Kidney (tissue), 14 donors: ENCODE measurements around the gene RAD51B. TPM values are rescaled to one million over a fixed set of nuclear protein-coding genes. Genes with fewer than 3 reads are reported as not detected.

ENCODE experiments used
- DNase-seq, 5 donors: peaks; one replicate each; pipeline ENCODE4 v3.0.0-alpha.2; 2013 to 2020
- FAIRE-seq: peaks from 2 replicates; lab custom pipeline; 2012; peaks lifted over from hg19 to GRCh38; lab: Jason Lieb, UNC
- H3K27ac ChIP-seq, 2 donors: one replicate each; pipeline ENCODE4 v1.7.0; 2013; ENCODE audit warnings: low read depth in 2 of 2, low read length in 2 of 2, inconsistent platforms in 1 of 2
- H3K27me3 ChIP-seq: one replicate; pipeline ENCODE4 v1.7.1; 2013; ENCODE audit warnings: low read length, inconsistent platforms; ENCODE audit not compliant: control insufficient read depth, insufficient read depth
- H3K36me3 ChIP-seq, 3 donors: one replicate each; pipeline versions ENCODE4 v1.7.0 to v1.7.1; 2013; ENCODE audit warnings: low read length in 3 of 3, control low read depth in 1 of 3, inconsistent platforms in 1 of 3; ENCODE audit not compliant: insufficient read depth in 3 of 3, control insufficient read depth in 2 of 3
- H3K4me1 ChIP-seq, 3 donors: one replicate each; pipeline versions ENCODE4 v1.7.0 to v1.7.1; 2013; ENCODE audit warnings: low read length in 3 of 3, inconsistent platforms in 1 of 3, low read depth in 1 of 3; ENCODE audit not compliant: control insufficient read depth in 2 of 3, insufficient read depth in 2 of 3
- H3K4me3 ChIP-seq, 3 donors: one replicate each; pipeline versions ENCODE4 v1.7.0 to v1.8.1; 2013; ENCODE audit warnings: low read length in 3 of 3, control low read depth in 1 of 3, inconsistent platforms in 1 of 3
- H3K9ac ChIP-seq, 3 donors: one replicate each; pipeline versions ENCODE4 v1.7.0 to v1.7.1; 2013; ENCODE audit warnings: low read length in 3 of 3, control low read depth in 1 of 3, inconsistent platforms in 1 of 3
- H3K9me3 ChIP-seq, 3 donors: one replicate each; pipeline versions ENCODE4 v1.7.0 to v1.7.1; 2013; ENCODE audit warnings: low read length in 3 of 3, control low read depth in 1 of 3, inconsistent platforms in 1 of 3; ENCODE audit not compliant: control insufficient read depth in 2 of 3, insufficient read depth in 1 of 3
- CTCF ChIP-seq: IDR thresholded peaks from 3 replicates; pipeline ENCODE4 v1.5.1; 2012; ENCODE audit warnings: mild to moderate bottlenecking, moderate library complexity, borderline replicate concordance; ENCODE audit not compliant: insufficient read depth; ENCODE audit errors: extremely low read depth
- intact Hi-C: fragments of 100-400 bp; cut with DNase I; formaldehyde crosslinking; loops from one replicate; pipeline ENCODE4 v1.11.1; 2022
- polyA plus RNA-seq: library from polyadenylated mRNA; stranded (reverse); fragments of 350-450 nt; fragmentation: Illumina TruSeq; extraction: RNeasy Lipid Tissue Mini Kit (QIAGEN cat#74804); gene quantifications from one replicate; pipeline ENCODE4 v1.2.3, GENCODE V29; 2014; ENCODE audit warnings: low read depth, low replicate concordance; ENCODE audit not compliant: insufficient read depth
- total RNA-seq: library from RNA; stranded (reverse); fragmentation: NEBNext Ultra II Directional; extraction: Animal tissue kit (Norgen Biotek cat#: 25700); gene quantifications from one replicate; pipeline ENCODE4 v1.2.1, GENCODE V29; 2021
- donor health status: control.
- donor health status: control.
- donor health status: control.
- donor health status: control.
- donor health status: control.
- donor health status: DM: yes; HTN: yes; CAD: no.
- donor health status: Normal renal cell carcinoma (clear cell type).

RAD51B gene
- total and polyA plus RNA-seq, 2 donors from 2014 or later, result 6.9 to 18.0 TPM

GRCh38 chr14:68589447-68590200, 770.0 kb downstream of the RAD51B start:
- intact Hi-C loops, result no loop called here
- Histone ChIP-seq H3K9ac (no peak overlapping the region), H3K36me3 (no peaks in the 10 kb centered on the region), H3K4me3 (no peak overlapping the region), H3K27me3 (no peaks in the 10 kb centered on the region), H3K9me3 (no peaks in the 10 kb centered on the region), H3K4me1 (peaks cover 2 to 9% (median 4%) of the 10 kb centered on the region in 3 donors), H3K27ac (peak overlapping the region; percentile 54)
- peak; percentile 85 to 97 (median 87) for DNase-seq
- TF ChIP-seq CTCF, result no peak
- no peak for FAIRE-seq

- Histone ChIP-seq H3K9ac (no peak overlapping the region), H3K36me3 (no peaks in the 10 kb centered on the region), H3K4me3 (no peak overlapping the region), H3K27ac (peak overlapping the region; percentile 20 to 54), H3K4me1 (peaks cover 2 to 10% (median 4%) of the 10 kb centered on the region in 3 donors), H3K9me3 (no peaks in the 10 kb centered on the region), H3K27me3 (no peaks in the 10 kb centered on the region)
- intact Hi-C loops, result no loop called here
- FAIRE-seq (no peak), DNase-seq (no peak)
- no peak for TF ChIP-seq CTCF
Observed at GRCh38 chr14:68590201-68590522, 770.6 kb downstream of the RAD51B start.

DNA sequence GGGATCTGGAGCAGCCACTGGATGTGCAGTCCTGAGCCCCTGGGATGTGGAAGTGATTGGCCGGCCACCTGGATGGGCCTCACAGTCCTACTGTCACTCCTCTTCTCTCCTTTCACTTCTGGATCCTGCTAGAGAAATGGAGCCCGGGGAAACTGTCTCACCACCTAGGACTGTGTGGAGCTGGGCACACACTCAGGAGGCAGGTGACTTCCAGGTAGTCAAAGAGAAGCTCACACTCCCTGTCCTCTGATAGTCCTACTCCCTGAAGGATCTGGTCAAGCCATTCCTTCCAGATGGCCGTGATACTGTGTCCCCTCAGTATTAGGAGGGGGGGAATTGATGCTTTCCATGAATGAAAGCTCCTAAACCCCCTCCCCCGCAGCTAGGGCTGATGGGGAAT, 772.2 kb downstream of the RAD51B start:
- FAIRE-seq (no peak), DNase-seq (no peak)
- peaks cover 2 to 11% (median 4%) of the 10 kb centered on the region in 3 donors for H3K4me1 ChIP-seq
- H3K27me3 ChIP-seq, result no peaks in the 10 kb centered on the region
- no peaks in the 10 kb centered on the region for H3K9me3 ChIP-seq
- H3K36me3 ChIP-seq, result no peaks in the 10 kb centered on the region
- intact Hi-C loops, result no loop called here
- H3K27ac ChIP-seq, result no peak overlapping the region
- TF ChIP-seq CTCF, result no peak
- no peak overlapping the region for H3K9ac ChIP-seq
- H3K4me3 ChIP-seq, result no peak overlapping the region
